PFSK-1 (cell line): Measurements from ENCODE around the gene MBNL2.

ENCODE experiments used
- FOXP2 ChIP-seq: optimal IDR thresholded peaks from 2 replicates; pipeline ENCODE3; 2011; ENCODE audit warnings: borderline replicate concordance, control low read depth, inconsistent platforms; ENCODE audit not compliant: insufficient read depth; ENCODE audit errors: extremely low read length, extremely low read depth
- POLR2AphosphoS5 ChIP-seq: IDR thresholded peaks from 2 replicates; pipeline ENCODE4 v1.6.1; 2012; ENCODE audit warnings: low read depth, mild to moderate bottlenecking, control low read depth, low read length, moderate library complexity
- REST ChIP-seq, 2 experiments: IDR thresholded peaks; 2 replicates each; pipeline versions ENCODE4 v1.6.1 to v1.8.0; 2011 to 2012; ENCODE audit warnings: low read depth in 2 of 2, low read length in 2 of 2, control low read depth in 1 of 2, inconsistent platforms in 1 of 2, mild to moderate bottlenecking in 1 of 2, moderate library complexity in 1 of 2; ENCODE audit not compliant: insufficient read depth in 1 of 2
- SIN3A ChIP-seq: IDR thresholded peaks from 2 replicates; pipeline ENCODE4 v1.6.1; 2012; ENCODE audit warnings: mild to moderate bottlenecking, low read length, moderate library complexity, borderline replicate concordance; ENCODE audit not compliant: insufficient read depth
- TAF1 ChIP-seq: IDR thresholded peaks from 2 replicates; pipeline ENCODE4 v1.6.1; 2012; ENCODE audit warnings: low read length, control low read depth, borderline replicate concordance; ENCODE audit not compliant: insufficient read depth

The MBNL2 gene

GRCh38 chr13:97284558-97284957 is 62.4 kb downstream of the MBNL2 start:
- no peak for TF ChIP-seq POLR2AphosphoS5
- TF ChIP-seq REST (IDR thresholded peaks at IDR 0.05; ENCODE audit: insufficient read depth in 1 of 2, low read depth in 2 of 2, low read length in 2 of 2), result no peak
- no peak for TF ChIP-seq SIN3A
- no peak for TF ChIP-seq TAF1
- TF ChIP-seq FOXP2, result no peak

GRCh38 chr13:97285221-97285955 is 63.3 kb downstream of the MBNL2 start:
- TF ChIP-seq POLR2AphosphoS5, result no peak
- no peak for TF ChIP-seq SIN3A
- TF ChIP-seq REST (IDR thresholded peaks at IDR 0.05; ENCODE audit: insufficient read depth in 1 of 2, low read depth in 2 of 2, low read length in 2 of 2), result no peak
- no peak for TF ChIP-seq FOXP2
- no peak for TF ChIP-seq TAF1

GRCh38 chr13:97286317-97287046 is 64.3 kb downstream of the MBNL2 start:
- TF ChIP-seq TAF1, result no peak
- no peak for TF ChIP-seq SIN3A
- TF ChIP-seq FOXP2, result no peak
- TF ChIP-seq POLR2AphosphoS5, result no peak
- TF ChIP-seq REST (IDR thresholded peaks at IDR 0.05; ENCODE audit: insufficient read depth in 1 of 2, low read depth in 2 of 2, low read length in 2 of 2), result no peak

- TF ChIP-seq TAF1 (no peak), POLR2AphosphoS5 (no peak), FOXP2 (no peak), REST (IDR thresholded peaks at IDR 0.05; ENCODE audit: insufficient read depth in 1 of 2, low read depth in 2 of 2, low read length in 2 of 2) (no peak), SIN3A (no peak)
Measured at GRCh38 chr13:97287047-97287383, 64.9 kb downstream of the MBNL2 start.
